Measurements from ENCODE around the gene MIOX.
A peak's percentile ranks its signal among the peaks of the same experiment; 100 is the strongest.

Gene MIOX

DNA sequence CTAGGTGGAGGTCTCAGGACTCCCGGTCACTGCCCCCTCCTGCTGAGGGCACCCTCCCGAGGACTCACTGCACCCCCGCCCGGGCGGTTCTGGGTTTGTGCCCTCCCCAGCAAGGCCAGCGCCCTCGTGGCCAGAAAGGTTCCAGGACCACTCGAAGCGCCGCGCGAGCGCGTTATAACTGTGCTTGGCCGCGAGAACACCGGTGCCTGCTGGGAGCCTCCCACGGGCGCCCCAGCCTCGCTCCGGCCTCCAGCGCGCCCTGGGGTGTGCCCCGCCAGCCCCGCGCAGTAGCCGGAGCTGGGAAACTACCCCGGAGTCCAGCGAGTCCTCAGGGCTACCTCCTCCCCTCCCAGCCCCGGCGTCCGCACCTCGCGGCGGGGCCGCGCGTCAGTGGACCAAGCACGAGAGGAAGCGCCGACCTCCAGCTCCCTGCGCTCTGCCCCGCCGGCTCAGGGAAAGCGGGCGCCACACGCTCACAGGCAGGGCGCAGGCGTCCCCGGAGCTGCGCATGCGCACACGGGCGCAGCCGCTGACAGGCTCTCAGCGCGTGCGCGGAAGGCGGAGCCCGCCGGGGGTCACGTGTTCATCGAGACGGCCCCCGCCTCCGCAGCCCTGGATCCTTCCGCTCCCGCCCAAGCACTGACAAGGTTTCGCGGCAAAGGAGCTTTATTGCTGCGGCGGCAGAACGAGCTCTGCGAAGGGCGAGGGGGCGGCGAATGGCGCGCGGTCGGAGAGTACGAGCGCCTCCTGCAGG lies 38.6 kb downstream of the MIOX start, which contains the start of gene SCO2:
TSS of gene SCO2 (minus strand) at position 495 of the 754 bp plus-strand sequence. CDS start 1,187 bp downstream, outside the sequence.
- H3K4me3 ChIP-seq (ENCODE audit: low read length): peak within 1 kb of the TSS; percentile 83
- peaks cover 38% of the 10 kb centered on the region for H3K4me1 ChIP-seq (ENCODE audit: control insufficient read depth, insufficient read depth, low read length)
- H3K9me3 ChIP-seq (replicated peaks; ENCODE audit: low read length): no peaks in the 10 kb centered on the region
- peaks cover 8% of the 10 kb centered on the region for H3K27me3 ChIP-seq (ENCODE audit: control insufficient read depth, insufficient read depth, low read length)
- peak within 1 kb of the TSS; percentile 93 for H3K4me2 ChIP-seq (ENCODE audit: low read length)
- H3K36me3 ChIP-seq (ENCODE audit: insufficient read depth, low read length): peaks cover 33% of the 10 kb centered on the region
- peak within 1 kb of the TSS; percentile 91 for H3K9ac ChIP-seq (ENCODE audit: low read depth, low read length)

DNA sequence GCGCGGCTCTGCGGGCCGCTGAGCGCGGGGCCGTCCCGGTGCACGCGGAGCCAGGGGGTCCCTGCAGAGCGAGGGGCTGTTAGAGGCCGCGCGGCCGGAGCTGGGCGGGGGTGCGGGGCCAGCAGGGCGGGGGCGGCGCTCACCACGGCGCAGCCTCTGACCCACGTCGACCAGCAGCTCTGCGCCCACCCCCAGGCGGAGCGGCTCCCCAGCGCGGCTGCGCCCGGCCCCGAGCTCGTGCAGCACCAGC lies 39.1 kb downstream of the MIOX start:
- Histone ChIP-seq H3K4me2 (ENCODE audit: low read length) (peak overlapping the region; percentile 93), H3K9me3 (replicated peaks; ENCODE audit: low read length) (no peaks in the 10 kb centered on the region), H3K4me3 (ENCODE audit: low read length) (peak overlapping the region; percentile 83), H3K36me3 (ENCODE audit: insufficient read depth, low read length) (peaks cover 32% of the 10 kb centered on the region), H3K4me1 (ENCODE audit: control insufficient read depth, insufficient read depth, low read length) (peaks cover 43% of the 10 kb centered on the region), H3K9ac (ENCODE audit: low read depth, low read length) (peak overlapping the region; percentile 91), H3K27me3 (ENCODE audit: control insufficient read depth, insufficient read depth, low read length) (peaks cover 13% of the 10 kb centered on the region)

DNA sequence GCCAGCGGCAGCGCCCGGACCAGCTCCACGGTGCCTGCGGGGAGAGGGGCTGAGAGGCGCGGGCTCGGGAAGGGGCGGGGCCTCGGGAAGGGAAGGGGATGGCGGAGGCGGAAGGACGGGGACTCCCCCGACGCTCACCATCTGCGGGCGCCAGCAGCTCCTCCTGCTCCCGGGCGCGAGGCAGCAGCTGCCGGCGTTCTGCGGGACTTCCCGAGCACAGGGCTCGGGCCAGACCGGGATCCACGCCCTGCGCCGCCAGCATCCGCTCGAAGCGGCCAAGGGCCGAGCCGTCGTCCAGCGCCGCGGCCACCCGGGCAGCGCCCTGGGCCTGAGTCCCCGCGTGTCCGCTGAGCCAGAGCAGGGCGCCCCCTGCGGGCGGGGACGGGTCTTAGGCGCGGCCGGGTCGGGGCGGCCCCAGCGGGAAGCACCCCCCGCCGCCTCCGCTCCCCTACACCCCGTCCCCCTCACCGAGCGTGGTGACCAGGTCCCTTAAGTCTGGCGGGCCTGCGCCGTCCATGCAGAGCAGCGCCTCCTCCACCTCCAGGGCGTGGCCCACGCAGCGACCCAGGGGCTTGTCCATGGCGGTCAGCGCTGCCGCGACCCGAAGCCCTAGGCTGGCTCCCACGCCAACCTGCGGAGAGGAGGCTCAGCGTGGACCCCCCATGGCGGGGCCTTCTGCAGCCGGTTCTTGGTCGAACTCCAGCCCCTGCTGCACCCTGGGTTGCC lies 39.6 kb downstream of the MIOX start:
- Histone ChIP-seq H3K9me3 (replicated peaks; ENCODE audit: low read length) (no peaks in the 10 kb centered on the region), H3K36me3 (ENCODE audit: insufficient read depth, low read length) (peaks cover 29% of the 10 kb centered on the region), H3K27me3 (ENCODE audit: control insufficient read depth, insufficient read depth, low read length) (peaks cover 18% of the 10 kb centered on the region), H3K4me1 (ENCODE audit: control insufficient read depth, insufficient read depth, low read length) (peaks cover 48% of the 10 kb centered on the region), H3K4me3 (ENCODE audit: low read length) (peak overlapping the region; percentile 83), H3K4me2 (ENCODE audit: low read length) (peak overlapping the region; percentile 93), H3K9ac (ENCODE audit: low read depth, low read length) (peak overlapping the region; percentile 91)

DNA sequence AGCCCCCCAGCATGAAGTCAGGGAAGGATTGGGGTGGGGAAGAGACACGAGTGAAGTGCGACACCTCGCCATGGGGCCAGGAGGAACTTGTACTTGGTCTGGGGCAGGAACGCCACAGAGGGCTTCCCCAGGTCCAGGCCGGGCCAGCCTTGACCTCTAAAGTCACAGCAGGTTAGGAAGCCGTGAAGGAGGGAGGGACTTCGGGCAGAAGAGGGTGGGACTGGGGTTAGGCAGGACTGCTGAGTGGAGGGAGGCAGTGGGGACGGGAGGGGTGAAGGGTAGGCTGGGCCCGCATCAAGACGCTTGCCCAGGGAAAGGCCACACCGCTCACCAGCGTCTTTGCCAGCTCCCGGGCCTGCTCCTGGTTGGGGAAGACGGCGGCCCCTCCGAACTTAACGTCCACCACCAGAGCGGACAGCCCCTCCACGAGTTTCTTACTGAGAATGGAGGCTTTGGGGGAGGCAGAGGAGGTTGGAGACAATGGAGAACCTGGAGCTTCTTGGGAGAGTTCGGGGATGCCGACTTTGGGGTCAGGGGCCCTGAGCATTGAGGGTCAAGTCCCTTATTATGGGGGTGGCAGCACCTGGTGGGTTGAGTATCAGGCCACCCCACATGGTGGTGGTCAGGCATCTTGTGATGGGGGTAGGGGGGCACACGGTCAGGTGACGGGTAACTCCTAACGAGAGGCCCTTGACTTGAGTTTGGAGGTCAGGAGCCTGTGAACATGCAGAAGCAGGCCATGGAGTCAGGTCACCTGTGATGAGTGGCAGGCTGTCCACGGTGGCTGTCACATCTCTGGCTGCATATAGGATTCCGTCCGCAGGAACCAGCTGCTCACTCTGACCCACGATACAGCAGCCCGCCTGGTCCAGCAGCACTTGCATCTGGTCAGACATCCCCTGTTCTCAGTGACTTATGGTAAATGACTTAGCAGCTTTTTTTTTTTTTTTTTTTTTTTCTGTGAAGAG lies 40.5 kb downstream of the MIOX start:
- Histone ChIP-seq H3K4me2 (ENCODE audit: low read length) (peak overlapping the region; percentile 93), H3K4me1 (ENCODE audit: control insufficient read depth, insufficient read depth, low read length) (peaks cover 56% of the 10 kb centered on the region), H3K4me3 (ENCODE audit: low read length) (peak overlapping the region; percentile 83), H3K9me3 (replicated peaks; ENCODE audit: low read length) (no peaks in the 10 kb centered on the region), H3K27me3 (ENCODE audit: control insufficient read depth, insufficient read depth, low read length) (peaks cover 20% of the 10 kb centered on the region), H3K9ac (ENCODE audit: low read depth, low read length) (peak overlapping the region; percentile 91), H3K36me3 (ENCODE audit: insufficient read depth, low read length) (peaks cover 20% of the 10 kb centered on the region)

DNA sequence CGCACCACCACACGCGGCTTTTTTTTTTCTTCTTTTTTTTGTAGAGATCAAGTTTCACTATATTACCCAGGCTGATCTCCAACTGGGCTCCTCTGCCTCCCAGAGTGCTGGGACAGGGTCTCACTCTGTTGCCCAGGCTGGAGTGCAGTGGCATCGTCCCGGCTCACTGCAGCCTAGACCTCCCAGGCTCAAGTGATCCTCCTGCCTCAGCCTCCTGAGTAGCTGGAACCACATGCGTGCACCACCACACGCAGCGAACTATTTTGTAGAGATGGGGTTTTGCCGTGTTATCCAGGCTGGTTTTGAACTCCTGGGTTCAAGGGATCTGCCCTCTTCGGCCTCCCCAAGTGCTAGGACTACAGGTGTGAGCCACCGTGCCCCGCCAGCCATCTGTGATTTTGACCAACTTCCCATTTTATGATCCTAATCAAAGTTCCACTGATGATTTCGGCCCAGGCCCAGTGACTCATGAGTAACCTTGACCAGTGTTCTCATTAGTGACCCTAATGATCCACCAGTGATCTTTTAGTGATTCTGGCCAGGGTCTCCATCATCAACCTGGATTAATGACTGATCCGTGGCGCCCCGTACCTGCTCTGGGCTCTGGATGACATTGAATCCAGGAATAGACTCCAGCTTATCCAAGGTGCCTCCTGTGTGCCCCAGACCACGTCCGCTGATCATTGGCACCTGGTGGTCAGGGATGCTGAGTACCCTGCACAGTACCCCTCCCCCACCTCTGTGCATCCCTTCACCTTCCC lies 41.4 kb downstream of the MIOX start:
- H3K9me3 ChIP-seq (replicated peaks; ENCODE audit: low read length): no peaks in the 10 kb centered on the region
- H3K27me3 ChIP-seq (ENCODE audit: control insufficient read depth, insufficient read depth, low read length): peaks cover 29% of the 10 kb centered on the region
- H3K36me3 ChIP-seq (ENCODE audit: insufficient read depth, low read length): peaks cover 14% of the 10 kb centered on the region
- no peak overlapping the region for H3K4me3 ChIP-seq (ENCODE audit: low read length)
- no peak overlapping the region for H3K4me2 ChIP-seq (ENCODE audit: low read length)
- peaks cover 59% of the 10 kb centered on the region for H3K4me1 ChIP-seq (ENCODE audit: control insufficient read depth, insufficient read depth, low read length)
- H3K9ac ChIP-seq (ENCODE audit: low read depth, low read length): no peak overlapping the region

DNA sequence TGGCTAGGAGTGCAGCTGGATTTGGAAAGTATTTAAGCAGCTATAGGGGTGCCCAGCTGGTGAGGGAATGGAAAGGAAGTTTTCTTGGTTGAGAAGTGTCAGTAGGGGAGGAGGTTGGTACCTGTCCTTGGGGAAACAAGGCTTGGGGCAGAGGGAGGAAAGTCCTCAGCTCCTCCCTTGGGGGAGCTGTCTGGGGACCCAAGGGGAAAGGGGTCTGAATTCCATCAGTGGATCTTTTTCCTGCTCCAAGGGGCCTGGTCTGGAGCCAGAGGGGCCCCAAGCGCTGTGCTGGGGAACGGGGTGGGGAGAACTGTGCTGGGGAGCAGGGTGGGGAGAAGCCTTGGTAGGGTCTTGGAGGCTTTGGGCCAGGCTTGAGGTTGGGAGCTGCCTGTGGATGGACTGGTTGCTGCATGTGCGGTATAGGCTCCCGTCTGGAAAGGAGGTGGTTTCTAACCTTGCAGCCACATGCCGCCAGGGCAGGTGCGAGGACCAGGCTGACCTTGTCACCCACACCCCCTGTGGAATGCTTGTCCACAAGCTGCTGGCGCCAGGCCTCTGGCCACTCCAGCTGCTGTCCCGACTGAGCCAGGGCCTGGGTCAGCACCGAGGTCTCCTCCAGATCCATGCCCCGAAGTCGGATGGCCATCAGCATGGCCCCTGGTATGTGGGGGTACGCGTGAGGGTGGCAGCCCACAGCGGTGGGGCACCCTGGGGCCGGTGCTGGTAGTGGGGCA lies 42.2 kb downstream of the MIOX start:
- H3K4me1 ChIP-seq (ENCODE audit: control insufficient read depth, insufficient read depth, low read length): peaks cover 56% of the 10 kb centered on the region
- peaks cover 7% of the 10 kb centered on the region for H3K36me3 ChIP-seq (ENCODE audit: insufficient read depth, low read length)
- no peak overlapping the region for H3K4me3 ChIP-seq (ENCODE audit: low read length)
- H3K4me2 ChIP-seq (ENCODE audit: low read length): peak overlapping the region; percentile 73
- no peaks in the 10 kb centered on the region for H3K9me3 ChIP-seq (replicated peaks; ENCODE audit: low read length)
- H3K27me3 ChIP-seq (ENCODE audit: control insufficient read depth, insufficient read depth, low read length): peaks cover 29% of the 10 kb centered on the region
- H3K9ac ChIP-seq (ENCODE audit: low read depth, low read length): no peak overlapping the region

DNA sequence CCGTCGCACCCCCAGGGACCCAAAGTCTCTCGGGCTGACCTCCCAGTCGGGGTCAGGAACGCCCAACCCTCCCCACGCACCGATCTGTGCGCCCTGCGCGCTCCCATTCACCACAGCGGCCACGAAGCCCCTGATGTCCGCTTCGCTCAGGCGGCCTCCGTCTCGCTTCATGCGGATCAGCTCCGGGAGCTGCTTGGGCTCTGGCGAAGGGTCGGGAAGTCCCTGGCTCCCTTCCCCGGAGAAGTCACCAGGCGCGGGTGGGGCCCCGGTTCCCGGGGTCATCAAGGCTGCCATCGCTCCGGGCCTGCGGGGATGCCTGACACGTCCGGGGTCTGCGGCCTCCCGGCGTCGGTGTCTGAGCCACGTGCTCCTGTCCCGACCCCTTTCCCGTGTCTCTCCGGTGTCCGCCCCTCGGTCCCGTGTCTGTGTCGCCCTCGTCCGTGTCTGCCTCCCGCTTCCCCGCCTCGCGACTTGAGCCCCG lies 42.8 kb downstream of the MIOX start:
- Histone ChIP-seq H3K4me1 (ENCODE audit: control insufficient read depth, insufficient read depth, low read length) (peaks cover 52% of the 10 kb centered on the region), H3K9ac (ENCODE audit: low read depth, low read length) (peak overlapping the region; percentile 67), H3K4me3 (ENCODE audit: low read length) (peak overlapping the region; percentile 58)

DNA sequence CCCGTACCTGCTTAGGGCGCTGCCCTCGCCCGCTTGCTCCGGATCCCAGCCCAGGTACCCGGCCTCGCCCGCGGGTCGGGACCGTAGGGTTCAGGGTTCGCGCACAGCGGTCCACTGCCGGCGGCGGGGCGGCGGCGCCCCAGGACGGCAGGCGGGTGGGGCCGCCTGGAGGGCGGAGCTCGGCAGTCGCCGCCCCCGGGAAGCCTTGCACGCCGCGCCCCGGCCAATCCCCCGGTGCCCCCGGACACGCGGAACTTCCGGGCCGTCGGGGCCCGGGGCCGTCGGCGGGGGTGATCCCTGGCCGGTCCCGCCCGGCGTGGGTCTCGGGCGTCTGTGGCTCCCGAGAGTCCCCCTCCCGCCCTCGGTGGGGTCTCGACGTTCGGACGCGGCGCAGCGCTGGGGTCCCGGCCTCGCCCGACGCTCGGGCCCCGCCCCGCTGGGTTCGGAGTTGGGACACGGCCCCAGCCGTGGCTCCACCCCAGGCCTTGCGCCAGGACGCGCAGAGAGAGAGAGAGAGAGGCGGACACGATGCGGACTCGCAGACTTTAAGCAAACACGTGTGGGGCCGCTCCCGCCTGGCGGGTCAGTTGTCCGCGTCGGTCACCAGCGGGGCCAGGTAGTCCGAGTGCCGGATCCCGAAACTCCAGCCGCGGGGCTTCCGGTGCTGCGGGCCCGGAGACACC lies 43.4 kb downstream of the MIOX start, which contains the start of gene TYMP:
TSS of gene TYMP (minus strand) at position 116 of the 683 bp plus-strand sequence. CDS start 303 bp downstream, outside the sequence.
- Histone ChIP-seq H3K4me2 (ENCODE audit: low read length) (peak within 1 kb of the TSS; percentile 73), H3K9ac (ENCODE audit: low read depth, low read length) (peak within 1 kb of the TSS; percentile 67), H3K27me3 (ENCODE audit: control insufficient read depth, insufficient read depth, low read length) (peaks cover 29% of the 10 kb centered on the region), H3K9me3 (replicated peaks; ENCODE audit: low read length) (no peaks in the 10 kb centered on the region), H3K4me1 (ENCODE audit: control insufficient read depth, insufficient read depth, low read length) (peaks cover 47% of the 10 kb centered on the region), H3K36me3 (ENCODE audit: insufficient read depth, low read length) (no peaks in the 10 kb centered on the region), H3K4me3 (ENCODE audit: low read length) (peak within 1 kb of the TSS; percentile 58)

More for the DNA sequence above, 42.8 kb downstream of the MIOX start:
- H3K4me2 ChIP-seq (ENCODE audit: low read length): peak overlapping the region; percentile 73
- H3K27me3 ChIP-seq (ENCODE audit: control insufficient read depth, insufficient read depth, low read length): peaks cover 29% of the 10 kb centered on the region
- H3K36me3 ChIP-seq (ENCODE audit: insufficient read depth, low read length): peaks cover under 1% of the 10 kb centered on the region
- H3K9me3 ChIP-seq (replicated peaks; ENCODE audit: low read length): no peaks in the 10 kb centered on the region

DNA sequence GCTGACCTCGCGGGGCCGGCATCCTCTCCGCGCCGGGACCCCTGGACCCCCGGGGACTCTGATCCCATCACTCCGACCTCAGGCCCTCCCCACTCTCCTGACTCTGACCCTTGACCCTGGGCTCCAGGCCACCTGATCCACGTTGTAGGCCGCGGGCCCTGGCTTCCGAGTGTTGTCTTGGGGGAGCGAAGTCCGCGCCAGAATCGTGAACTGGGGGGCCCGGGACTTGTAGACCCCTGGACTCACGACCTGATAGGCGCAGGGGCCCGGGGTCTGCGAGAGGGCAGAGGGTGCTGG lies 43.9 kb downstream of the MIOX start:
- no peaks in the 10 kb centered on the region for H3K9me3 ChIP-seq (replicated peaks; ENCODE audit: low read length)
- H3K4me2 ChIP-seq (ENCODE audit: low read length): peak overlapping the region; percentile 73
- peak overlapping the region; percentile 67 for H3K9ac ChIP-seq (ENCODE audit: low read depth, low read length)
- H3K4me1 ChIP-seq (ENCODE audit: control insufficient read depth, insufficient read depth, low read length): peaks cover 47% of the 10 kb centered on the region
- H3K36me3 ChIP-seq (ENCODE audit: insufficient read depth, low read length): no peaks in the 10 kb centered on the region
- H3K27me3 ChIP-seq (ENCODE audit: control insufficient read depth, insufficient read depth, low read length): peaks cover 29% of the 10 kb centered on the region
- peak overlapping the region; percentile 58 for H3K4me3 ChIP-seq (ENCODE audit: low read length)
